B cell (primary cell): Measurements from ENCODE around the gene CHST15. TPM values are rescaled to one million over a fixed set of nuclear protein-coding genes. Genes with fewer than 3 reads are reported as not detected.
"Not testable (repeated sequence)": the region's sequence is repeated elsewhere in the genome, so short reads cannot be mapped to it uniquely, and the experiment has no call there.

ENCODE experiments used
- ATAC-seq: fragments of 200-7000 bp; cut with Tn5 transposase; one replicate; pipeline ENCODE4 v1.10.0; 2021; ENCODE audit warnings: low read depth, mild to moderate bottlenecking, moderate number of reproducible peaks, moderate library complexity
- CTCF ChIA-PET: fragments of 350-600 bp; sonication (Branson Sonifier 250); formaldehyde crosslinking; loops from one replicate; lab custom pipeline; 2021; ENCODE audit warnings: antibody characterized with exemption, inconsistent platforms; lab: Charles Lee
- POLR2A ChIA-PET: fragments of 350-600 bp; sonication (Branson Sonifier 250); formaldehyde crosslinking; loops from one replicate; lab custom pipeline; 2021; ENCODE audit warnings: antibody characterized with exemption; lab: Charles Lee
- DNase-seq: peaks from one replicate; pipeline ENCODE4 v3.0.0; 2013
- H2AFZ ChIP-seq: 2 replicates; pipeline ENCODE4 v1.6.1; 2012; ENCODE audit warnings: mild to moderate bottlenecking, low read depth, low read length; ENCODE audit not compliant: insufficient read depth, poor library complexity, severe bottlenecking
- H3K27ac ChIP-seq, 2 donors: 1 replicate in 1 of 2; 2 replicates in 1 of 2; pipeline ENCODE4 v1.5.1; 2012 to 2013; ENCODE audit warnings: low read length in 2 of 2, mild to moderate bottlenecking in 2 of 2, moderate library complexity in 1 of 2
- H3K27me3 ChIP-seq, 4 experiments: fragments of 200-600 bp in 1 of 4; sonication (generic) in 1 of 4; replicated peaks in 1 of 4; 1 replicate in 2 of 4; 2 replicates in 2 of 4; pipeline versions ENCODE4 v1.6.1 to v1.7.0; 2013 to 2016; ENCODE audit warnings: low read length in 3 of 4, mild to moderate bottlenecking in 2 of 4, mixed read lengths in 1 of 4, moderate library complexity in 1 of 4; ENCODE audit not compliant: insufficient read depth in 4 of 4, control insufficient read depth in 3 of 4; ENCODE audit errors: control extremely low read depth in 1 of 4
- H3K36me3 ChIP-seq, 2 experiments: replicated peaks in 1 of 2; 1 replicate in 1 of 2; 2 replicates in 1 of 2; pipeline versions ENCODE4 v1.6.1 to v1.7.1; 2013; ENCODE audit warnings: low read length in 1 of 2; ENCODE audit not compliant: insufficient read depth in 2 of 2, control insufficient read depth in 1 of 2; ENCODE audit errors: control extremely low read depth in 1 of 2, extremely low read depth in 1 of 2
- H3K4me1 ChIP-seq, 2 donors: fragments of 200-600 bp in 1 of 2; sonication (generic) in 1 of 2; 1 replicate in 1 of 2; 2 replicates in 1 of 2; pipeline versions ENCODE4 v1.5.1 to v1.6.1; 2013 to 2017; ENCODE audit warnings: low read length in 2 of 2; ENCODE audit not compliant: control insufficient read depth in 2 of 2, insufficient read depth in 2 of 2
- H3K4me2 ChIP-seq: replicated peaks from 2 replicates; pipeline ENCODE3; 2012; ENCODE audit warnings: mild to moderate bottlenecking, low read depth, low read length; ENCODE audit not compliant: poor library complexity, severe bottlenecking
- H3K4me3 ChIP-seq, 5 experiments: fragments of 200-600 bp in 1 of 5; sonication (generic) in 1 of 5; 1 replicate in 3 of 5; 2 replicates in 2 of 5; pipeline versions ENCODE4 v1.5.1 to v1.7.0; 2011 to 2016; ENCODE audit warnings: low read length in 4 of 5, mild to moderate bottlenecking in 4 of 5, low read depth in 2 of 5, control low read depth in 1 of 5, moderate library complexity in 1 of 5; ENCODE audit not compliant: insufficient read depth in 1 of 5; ENCODE audit errors: control extremely low read depth in 1 of 5, extremely low read depth in 1 of 5
- H3K79me2 ChIP-seq: fragments of 200-600 bp; sonication (generic); one replicate; pipeline ENCODE4 v1.6.0; 2016; ENCODE audit warnings: low read length; ENCODE audit not compliant: control insufficient read depth, insufficient read depth
- H3K9ac ChIP-seq: fragments of 200-600 bp; sonication (generic); 2 replicates; pipeline ENCODE4 v1.6.1; 2017; ENCODE audit warnings: mild to moderate bottlenecking, low read length, moderate library complexity
- H3K9me3 ChIP-seq, 3 donors: one replicate each; pipeline versions ENCODE4 v1.6.1 to v1.7.1; 2013; ENCODE audit warnings: low read length in 2 of 3; ENCODE audit not compliant: control insufficient read depth in 2 of 3, insufficient read depth in 1 of 3; ENCODE audit errors: control extremely low read depth in 1 of 3
- H4K20me1 ChIP-seq: 2 replicates; pipeline ENCODE4 v1.6.0; 2012; ENCODE audit warnings: mild to moderate bottlenecking, low read length; ENCODE audit not compliant: insufficient read depth, control insufficient read depth, poor library complexity, severe bottlenecking
- H3K27ac Mint-ChIP-seq: one replicate; pipeline ENCODE4 v1.8.0; 2021; ENCODE audit warnings: mixed read lengths
- H3K27me3 Mint-ChIP-seq: one replicate; pipeline ENCODE4 v1.8.0; 2021; ENCODE audit warnings: mixed read lengths
- H3K4me1 Mint-ChIP-seq: one replicate; pipeline ENCODE4 v1.8.0; 2021; ENCODE audit warnings: mixed read lengths
- H3K4me3 Mint-ChIP-seq: one replicate; pipeline ENCODE4 v1.8.0; 2021; ENCODE audit warnings: mixed read lengths
- H3K9me3 Mint-ChIP-seq: one replicate; pipeline ENCODE4 v1.8.0; 2022; ENCODE audit warnings: mixed read lengths; ENCODE audit not compliant: insufficient read depth
- CTCF ChIP-seq: fragments of 200-600 bp; IDR thresholded peaks from one replicate; pipeline ENCODE4 v1.8.0; 2022; ENCODE audit warnings: antibody characterized with exemption, mild to moderate bottlenecking
- EZH2 ChIP-seq: IDR thresholded peaks from 2 replicates; pipeline ENCODE4 v1.6.1; 2012; ENCODE audit warnings: borderline replicate concordance, low read depth, mild to moderate bottlenecking, moderate library complexity, low read length; ENCODE audit not compliant: insufficient read depth, poor library complexity, severe bottlenecking
- WGBS: methylation state at CpG from one replicate; pipeline ENCODE4 v1.1.5; 2013; ENCODE audit warnings: missing lambda C conversion rate; ENCODE audit not compliant: insufficient coverage; 5-methylcytosine and 5-hydroxymethylcytosine counted together
- intact Hi-C: fragments of 100-400 bp; cut with micrococcal nuclease; formaldehyde crosslinking; loops from one replicate; pipeline ENCODE4 v1.10.0; 2022
- polyA plus RNA-seq: library from polyadenylated mRNA; depleted of rRNA; stranded (reverse); fragments of >200 nt; gene quantifications from 2 replicates; pipeline ENCODE4 v1.2.3, GENCODE V29; 2012
- total RNA-seq, 2 donors: library from RNA; stranded (reverse); fragments of 120-200 nt in 1 of 2; gene quantifications; 1 replicate in 1 of 2; 2 replicates in 1 of 2; pipeline versions ENCODE4 v1.2.3 to v1.2.4, GENCODE V29; 2013 to 2022

CHST15 gene
- total and polyA plus RNA-seq, 2 donors (not counting 1 experiment from before 2014, with no cell fraction given), result 17.9 to 75.4 TPM

DNA sequence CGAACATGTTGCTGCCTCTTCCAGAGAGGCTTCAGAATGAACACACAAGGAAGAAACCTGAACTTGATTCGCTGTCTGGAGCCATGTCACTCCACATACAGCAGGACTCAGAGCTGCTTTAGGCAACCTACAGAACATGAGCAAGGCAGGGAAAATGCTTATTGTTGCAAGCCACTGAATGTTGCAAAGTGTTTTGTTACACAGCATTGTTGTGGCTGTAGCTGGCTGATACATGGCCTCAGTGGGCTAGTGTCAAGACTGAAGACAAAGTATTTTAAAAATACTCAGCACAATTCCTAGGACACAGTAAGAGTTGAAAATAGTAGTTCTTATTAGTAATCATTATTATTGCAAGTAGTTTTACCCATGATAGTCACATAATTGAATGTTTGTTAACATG lies 3.1 kb upstream of the CHST15 start:
- Mint-ChIP-seq H3K4me1 (peaks cover 44% of the 10 kb centered on the region), H3K9me3 (no peaks in the 10 kb centered on the region), H3K27me3 (no peaks in the 10 kb centered on the region), H3K27ac (peak overlapping the region; percentile 0), H3K4me3 (no peak overlapping the region)
- H3K9ac ChIP-seq, result no peak overlapping the region
- H3K36me3 ChIP-seq, result no peaks in the 10 kb centered on the region
- TF ChIP-seq CTCF (no peak), EZH2 (no peak)
- no peak overlapping the region for H2AFZ ChIP-seq
- no peak overlapping the region for H3K4me3 ChIP-seq
- ChIA-PET CTCF (interaction anchor here (1.0 to 7.9 kb wide), 4 partner anchors 10 to 100 kb away, joined by 3 to 58 read pairs (median 4); no protein-coding TSS in a partner anchor), POLR2A (no interaction called here)
- H3K27me3 ChIP-seq, result no peaks in the 10 kb centered on the region
- WGBS, result 100% methylated on average over 2 of the region's 2 CpGs
- DNase-seq (no peak), ATAC-seq (no peak)
- H3K9me3 ChIP-seq, result peaks cover 0 to 20% (median 2%) of the 10 kb centered on the region in 3 donors
- H4K20me1 ChIP-seq, result peaks cover 6% of the 10 kb centered on the region
- H3K79me2 ChIP-seq, result peaks cover 18% of the 10 kb centered on the region
- intact Hi-C loops, result loop anchor here (10.0 kb wide), 1 partner anchor 648 kb away; the partner anchor contains the start of gene FAM53B
- H3K27ac ChIP-seq, result no peak overlapping the region
- no peak overlapping the region for H3K4me2 ChIP-seq
- peaks cover 18 to 41% of the 10 kb centered on the region in 2 donors for H3K4me1 ChIP-seq

DNA sequence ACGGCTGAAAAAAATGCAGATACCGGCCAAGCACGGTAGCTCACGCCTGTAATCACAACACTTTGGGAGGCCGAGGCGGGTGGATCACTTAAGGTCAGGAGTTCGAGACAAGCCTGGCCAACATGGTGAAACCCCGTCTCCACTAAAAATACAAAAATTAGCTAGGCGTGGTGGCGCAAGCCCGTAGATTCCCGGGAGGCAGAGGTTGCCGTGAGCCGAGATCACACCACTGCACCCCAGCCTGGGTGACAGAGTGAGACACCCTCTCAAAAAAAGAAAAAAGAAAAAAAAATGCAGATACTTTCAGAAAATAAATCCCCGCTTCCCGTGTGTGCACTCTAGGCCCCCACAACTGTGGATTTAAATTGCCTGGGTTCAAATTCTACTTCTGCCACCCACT lies 2.4 kb upstream of the CHST15 start:
- H3K36me3 ChIP-seq, H3K27me3 Mint-ChIP-seq, H3K4me2 ChIP-seq, H3K9ac ChIP-seq, ATAC-seq, DNase-seq, H3K27ac Mint-ChIP-seq, H2AFZ ChIP-seq, H3K27me3 ChIP-seq, H3K9me3 Mint-ChIP-seq, H3K27ac ChIP-seq, H3K4me3 ChIP-seq, POLR2A ChIA-PET: not testable (repeated sequence)
- intact Hi-C loops, result loop anchor here (10.0 kb wide), 1 partner anchor 649 kb away; the partner anchor contains the start of gene FAM53B
- peaks cover 25% of the 10 kb centered on the region for H3K79me2 ChIP-seq
- Mint-ChIP-seq H3K4me3 (peak overlapping the region; percentile 44), H3K4me1 (peaks cover 47% of the 10 kb centered on the region)
- peaks cover 13% of the 10 kb centered on the region for H4K20me1 ChIP-seq
- peaks cover 0 to 14% (median 2%) of the 10 kb centered on the region in 3 donors for H3K9me3 ChIP-seq
- peaks cover 25 to 43% of the 10 kb centered on the region in 2 donors for H3K4me1 ChIP-seq
- CTCF ChIA-PET, result interaction anchor here (1.0 to 7.9 kb wide), 4 partner anchors 11 to 100 kb away, joined by 3 to 58 read pairs (median 4); no protein-coding TSS in a partner anchor
- 85% methylated on average over 14 of the region's 16 CpGs for WGBS
